Frontal cortex (tissue), 4 donors: Measurements from ENCODE around the gene ROGDI. TPM values are rescaled to one million over a fixed set of nuclear protein-coding genes. Genes with fewer than 3 reads are reported as not detected.
A peak's percentile ranks its signal among the peaks of the same experiment; 100 is the strongest.

Experiments
- DNase-seq, 2 donors: peaks; one replicate each; pipeline ENCODE4 v3.0.0; 2012; ENCODE audit warnings: low spot score in 2 of 2
- FAIRE-seq: peaks from 2 replicates; lab custom pipeline; 2012; peaks lifted over from hg19 to GRCh38; lab: Jason Lieb, UNC
- small RNA-seq: library from RNA; depleted of rRNA; stranded (forward); fragments of <200 nt; gene quantifications from one replicate; pipeline ENCODE3, GENCODE V24; 2014
- total RNA-seq: library from RNA; depleted of rRNA; stranded (reverse); fragments of >200 nt; gene quantifications from one replicate; pipeline ENCODE4 v1.2.3, GENCODE V29; 2014
- donor health status: control.
- donor health status: control.
- donor health status: control.

Gene ROGDI
- total RNA-seq, 1 donor from 2014 or later, result 45.7 TPM

GRCh38 chr16:4747906-4748681, 54.3 kb downstream of the ROGDI start:
- DNase-seq, result no peak
- FAIRE-seq, result no peak

- peak in 1 of 2 donors; percentile 36 for DNase-seq
- no peak for FAIRE-seq
Measured at GRCh38 chr16:4746991-4747574, 55.4 kb downstream of the ROGDI start.

Small RNAs within 50 kb of the gene (small RNA-seq; reads per million reads assigned to genes)
- not detected for gene RF00017

Other genes starting within 250 kb of the ROGDI start
- 0.41 TPM for gene C16orf96, start 246.3 kb downstream of the ROGDI start, total RNA-seq
- 1.6 TPM for gene UBALD1, start 187.7 kb downstream of the ROGDI start, total RNA-seq
- gene MGRN1, start 177.8 kb downstream of the ROGDI start, total RNA-seq, result 33.4 TPM
- gene NUDT16L1, start 109.1 kb downstream of the ROGDI start, total RNA-seq, result 34.6 TPM
- gene ANKS3, start 68.4 kb downstream of the ROGDI start, total RNA-seq, result 26.1 TPM
- gene DNAAF8, start 68.1 kb downstream of the ROGDI start, total RNA-seq, result 1.2 TPM
- 7.7 TPM for gene ZNF500, start 35.5 kb downstream of the ROGDI start, total RNA-seq
- gene SEPTIN12, start 14.3 kb downstream of the ROGDI start, total RNA-seq, result not detected
- gene SMIM22, start 7.3 kb downstream of the ROGDI start, total RNA-seq, result not detected
- 66.4 TPM for gene GLYR1, start 44.7 kb upstream of the ROGDI start, total RNA-seq
- 12.2 TPM for gene UBN1, start 44.8 kb upstream of the ROGDI start, total RNA-seq
- gene PPL, start 134.5 kb upstream of the ROGDI start, total RNA-seq, result 0.82 TPM
- 0.41 TPM for gene SEC14L5, start 155.7 kb upstream of the ROGDI start, total RNA-seq
- 14.7 TPM for gene NAGPA, start 231.3 kb upstream of the ROGDI start, total RNA-seq